Esophagus (tissue), 2 donors: ENCODE data around the gene PAPPA2. TPM values are rescaled to one million over a fixed set of nuclear protein-coding genes. Genes with fewer than 3 reads are reported as not detected.

Experiments used
- H3K27ac ChIP-seq, 2 donors: one replicate each; pipeline ENCODE4 v1.5.1; 2013; ENCODE audit warnings: low read depth in 2 of 2, mild to moderate bottlenecking in 2 of 2, inconsistent platforms in 1 of 2, low read length in 1 of 2, moderate library complexity in 1 of 2
- H3K27me3 ChIP-seq, 2 donors: one replicate each; pipeline ENCODE4 v1.6.1; 2013; ENCODE audit warnings: low read length in 2 of 2, control low read depth in 1 of 2, mild to moderate bottlenecking in 1 of 2; ENCODE audit not compliant: insufficient read depth in 2 of 2, control insufficient read depth in 1 of 2
- H3K36me3 ChIP-seq, 2 donors: one replicate each; pipeline ENCODE4 v1.6.1; 2013; ENCODE audit warnings: low read length in 1 of 2; ENCODE audit not compliant: control insufficient read depth in 2 of 2, insufficient read depth in 2 of 2
- H3K4me1 ChIP-seq, 2 donors: one replicate each; pipeline ENCODE4 v1.6.1; 2013; ENCODE audit warnings: low read length in 1 of 2; ENCODE audit not compliant: control insufficient read depth in 2 of 2, insufficient read depth in 2 of 2
- H3K4me3 ChIP-seq, 2 donors: one replicate each; pipeline ENCODE4 v1.5.1; 2013; ENCODE audit warnings: low read length in 2 of 2, mild to moderate bottlenecking in 2 of 2, low read depth in 1 of 2, moderate library complexity in 1 of 2
- H3K9me3 ChIP-seq, 2 donors: one replicate each; pipeline ENCODE4 v1.6.1; 2013; ENCODE audit warnings: mild to moderate bottlenecking in 2 of 2, low read depth in 1 of 2, low read length in 1 of 2, moderate library complexity in 1 of 2; ENCODE audit not compliant: control insufficient read depth in 2 of 2, insufficient read depth in 1 of 2
- WGBS, 2 donors: extraction: QIAGEN DNeasy Blood & Tissue Kit; methylation state at CpG; one replicate each; pipeline ENCODE4 v1.1.7; 2013; 5-methylcytosine and 5-hydroxymethylcytosine counted together
- polyA plus RNA-seq, 2 donors: library from polyadenylated mRNA; stranded (reverse); fragments of 200-250 nt; gene quantifications; one replicate each; pipeline ENCODE4 v1.2.3, GENCODE V29; 2013
- donor health status: healthy with polysubstance abuse.
- donor health status: Bipolar disorder and iron deficiency.

PAPPA2 gene
- polyA plus RNA-seq, 2 donors: under 0.01 TPM; not detected in 1

DNA sequence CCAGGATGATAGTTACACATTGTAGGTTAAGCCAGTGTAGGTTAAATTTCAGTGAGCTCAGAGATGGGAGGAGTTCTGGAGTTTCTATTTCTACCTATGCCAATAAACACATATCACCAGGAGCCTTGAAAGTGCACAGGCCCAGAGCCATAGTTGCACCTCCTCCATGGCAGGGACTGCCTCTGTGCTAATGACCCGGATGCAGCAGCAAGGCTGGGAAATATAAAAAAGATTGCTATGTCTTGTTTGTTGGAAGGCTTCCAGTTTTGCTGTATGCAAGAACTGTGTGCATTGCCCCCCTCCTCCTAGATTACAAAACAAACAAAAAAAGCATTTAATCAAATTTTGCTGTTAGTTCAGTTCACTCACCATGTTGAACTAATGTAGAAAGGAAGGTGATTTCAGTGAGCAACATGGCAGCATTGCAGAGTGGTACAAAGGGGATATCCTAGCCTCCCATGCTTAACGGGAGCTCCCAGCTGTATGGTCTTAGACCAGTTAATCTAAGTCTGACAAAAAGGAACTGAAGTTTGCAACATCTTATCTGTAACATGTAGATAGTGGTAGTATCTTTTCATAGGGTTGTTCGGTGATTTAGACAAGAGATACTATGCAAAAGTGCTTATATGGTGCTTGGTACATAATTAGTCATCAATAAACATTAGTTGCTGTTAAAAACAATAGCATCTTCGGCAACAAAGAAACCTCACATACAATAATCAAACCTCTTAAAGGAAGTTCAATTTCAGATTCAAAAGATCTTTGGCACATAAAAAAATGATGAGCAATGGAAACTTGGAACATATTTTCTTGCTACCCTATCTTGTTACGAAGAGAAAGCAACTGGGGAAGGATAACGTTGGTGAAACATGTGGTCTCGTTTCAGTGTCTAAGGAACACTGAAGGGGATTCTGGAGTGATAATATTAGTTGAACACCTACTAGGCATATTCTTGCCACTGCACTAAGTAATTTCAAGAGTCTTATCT is 392.1 kb downstream of the PAPPA2 start:
- Histone ChIP-seq H3K9me3 (no peaks in the 10 kb centered on the region), H3K27me3 (no peaks in the 10 kb centered on the region), H3K36me3 (no peaks in the 10 kb centered on the region), H3K27ac (no peak overlapping the region), H3K4me1 (no peaks in the 10 kb centered on the region), H3K4me3 (no peak overlapping the region)
- 72 to 79% methylated on average over 7 of the region's 7 CpGs for WGBS, 2 donors

DNA sequence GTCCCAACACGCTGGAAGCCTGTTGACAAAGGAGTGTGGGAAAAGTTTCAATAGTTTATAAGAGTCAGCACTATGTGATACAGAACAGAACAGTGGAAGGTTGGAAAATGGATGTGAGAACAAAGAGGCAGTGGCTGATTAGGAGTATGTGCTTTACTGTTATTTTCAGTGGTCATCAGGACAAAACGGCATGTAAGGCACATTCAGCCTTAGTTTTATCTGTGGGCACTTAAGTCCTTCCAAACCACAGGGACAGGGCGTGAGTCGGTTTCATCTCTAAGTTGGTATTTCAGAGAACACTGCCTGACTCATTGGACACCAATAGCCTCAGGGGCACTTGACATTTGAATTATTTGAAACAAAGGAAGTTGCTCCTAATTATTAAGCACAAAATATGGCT is 394.7 kb downstream of the PAPPA2 start:
- Histone ChIP-seq H3K4me1 (no peaks in the 10 kb centered on the region), H3K27ac (no peak overlapping the region), H3K27me3 (no peaks in the 10 kb centered on the region), H3K9me3 (no peaks in the 10 kb centered on the region), H3K36me3 (no peaks in the 10 kb centered on the region), H3K4me3 (no peak overlapping the region)
- 46 to 64% methylated on average over 4 of the region's 4 CpGs for WGBS, 2 donors

DNA sequence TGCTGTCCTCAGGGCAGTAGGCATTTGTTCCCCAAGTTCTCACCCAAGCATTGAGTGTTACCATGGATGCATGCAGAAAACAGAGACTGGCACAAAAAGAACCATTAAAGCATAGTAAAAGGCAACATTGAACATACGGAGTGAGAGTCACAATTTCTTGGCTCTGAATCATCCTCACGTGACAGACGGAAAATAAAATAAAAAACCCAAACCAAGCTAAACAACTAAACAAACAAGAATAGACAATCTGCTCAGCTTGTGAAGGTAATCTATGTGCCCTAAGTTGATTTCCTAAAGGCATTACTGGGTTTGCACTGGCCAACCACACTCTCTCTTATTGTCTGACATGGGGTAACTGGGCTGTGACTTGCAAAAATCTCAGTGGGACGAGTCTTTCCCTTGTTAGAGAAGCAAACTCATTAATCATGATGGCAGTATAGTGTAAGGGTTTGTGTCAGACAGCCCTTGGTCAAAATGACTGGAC is 395.5 kb downstream of the PAPPA2 start:
- Histone ChIP-seq H3K4me1 (no peaks in the 10 kb centered on the region), H3K36me3 (no peaks in the 10 kb centered on the region), H3K4me3 (no peak overlapping the region), H3K27me3 (no peaks in the 10 kb centered on the region), H3K9me3 (no peaks in the 10 kb centered on the region), H3K27ac (no peak overlapping the region)
- WGBS, 2 donors: 33 to 45% methylated on average over 4 of the region's 4 CpGs

DNA sequence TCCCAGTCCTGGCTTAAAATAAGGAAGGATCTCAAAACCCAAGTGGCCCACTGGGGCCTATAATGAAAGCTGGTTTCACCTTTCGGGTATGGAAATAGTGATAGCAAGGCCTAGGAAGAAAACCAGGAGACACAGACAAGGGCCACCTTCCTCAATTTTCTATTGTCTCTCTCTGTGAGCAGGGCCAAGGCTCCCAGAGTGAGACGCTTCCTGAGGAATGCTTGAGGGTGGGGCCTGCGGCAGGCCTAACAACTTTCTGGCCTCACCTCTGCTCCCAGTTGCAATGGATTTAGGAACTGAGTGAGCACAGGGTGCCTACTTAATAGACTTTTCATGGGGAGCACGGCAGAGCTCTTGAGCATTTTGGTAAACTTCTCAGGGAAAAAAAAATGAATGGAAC is 400.6 kb downstream of the PAPPA2 start:
- H3K4me3 ChIP-seq: no peak overlapping the region
- no peak overlapping the region for H3K27ac ChIP-seq
- H3K27me3 ChIP-seq: no peaks in the 10 kb centered on the region
- WGBS, 2 donors: 73 to 76% methylated on average over 4 of the region's 4 CpGs
- H3K36me3 ChIP-seq: no peaks in the 10 kb centered on the region
- H3K9me3 ChIP-seq: no peaks in the 10 kb centered on the region
- no peaks in the 10 kb centered on the region for H3K4me1 ChIP-seq

DNA sequence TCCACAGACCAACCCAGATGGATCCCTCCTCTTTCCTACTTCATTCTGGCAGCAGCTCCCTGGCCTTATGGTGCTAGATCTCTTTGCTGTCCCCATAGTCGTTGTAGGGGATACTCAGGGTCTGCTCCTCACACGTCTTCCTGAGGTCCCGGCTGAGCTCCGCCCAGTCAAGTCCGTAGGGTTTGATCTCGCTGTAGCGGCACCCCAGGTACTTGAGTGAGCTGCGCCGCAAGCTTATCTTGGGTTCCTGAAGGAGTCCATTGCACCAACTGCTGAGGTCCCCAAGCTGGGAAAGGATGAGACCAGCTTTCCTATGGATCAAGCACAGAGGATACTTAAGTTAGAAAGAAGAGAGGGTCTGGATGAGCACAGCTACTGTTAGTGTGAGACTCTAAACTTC is 401.2 kb downstream of the PAPPA2 start:
- H3K27ac ChIP-seq: no peak overlapping the region
- H3K36me3 ChIP-seq: no peaks in the 10 kb centered on the region
- no peaks in the 10 kb centered on the region for H3K27me3 ChIP-seq
- no peaks in the 10 kb centered on the region for H3K9me3 ChIP-seq
- H3K4me1 ChIP-seq: no peaks in the 10 kb centered on the region
- no peak overlapping the region for H3K4me3 ChIP-seq
- WGBS, 2 donors: 86 to 93% methylated on average over 9 of the region's 9 CpGs

DNA sequence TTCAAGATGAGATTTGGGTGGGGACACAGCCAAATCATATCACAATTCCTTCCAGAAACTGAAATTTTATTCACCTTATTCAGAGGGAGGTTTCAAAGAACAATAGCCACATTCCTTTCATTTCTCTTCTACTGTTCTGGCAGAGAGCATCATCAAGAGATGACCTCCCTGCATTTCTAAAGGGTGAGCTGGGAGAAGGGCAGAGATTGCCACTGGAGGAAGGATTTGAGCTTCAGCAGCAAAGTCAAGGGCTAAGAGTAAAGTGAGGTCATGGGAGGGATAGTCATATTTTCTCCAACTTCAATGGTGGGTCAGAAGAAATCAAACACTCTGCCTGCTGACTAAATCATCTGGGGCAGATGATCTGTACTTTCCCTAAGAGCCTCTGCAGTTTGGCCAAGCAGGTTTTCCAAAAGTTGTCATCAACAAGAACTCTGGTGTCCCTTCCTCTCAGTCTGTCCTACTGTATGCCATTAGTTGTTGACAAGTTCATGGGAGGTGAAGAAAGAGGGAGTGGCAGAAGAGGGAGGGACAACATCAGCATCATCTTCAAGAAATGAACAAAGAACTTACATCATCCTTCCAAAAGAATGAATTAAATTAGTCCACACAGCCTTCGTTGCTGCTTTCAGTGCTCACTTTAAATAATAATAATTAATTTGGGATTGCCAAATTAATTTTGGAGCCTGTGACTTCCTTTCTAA is 403.2 kb downstream of the PAPPA2 start:
- Histone ChIP-seq H3K4me1 (peaks cover 0 to 2% of the 10 kb centered on the region in 2 donors), H3K27ac (no peak overlapping the region), H3K36me3 (no peaks in the 10 kb centered on the region), H3K27me3 (no peaks in the 10 kb centered on the region), H3K4me3 (no peak overlapping the region), H3K9me3 (peaks cover 0 to 3% of the 10 kb centered on the region in 2 donors)
- WGBS, 2 donors: 77 to 81% methylated on average over 1 of the region's 1 CpG

DNA sequence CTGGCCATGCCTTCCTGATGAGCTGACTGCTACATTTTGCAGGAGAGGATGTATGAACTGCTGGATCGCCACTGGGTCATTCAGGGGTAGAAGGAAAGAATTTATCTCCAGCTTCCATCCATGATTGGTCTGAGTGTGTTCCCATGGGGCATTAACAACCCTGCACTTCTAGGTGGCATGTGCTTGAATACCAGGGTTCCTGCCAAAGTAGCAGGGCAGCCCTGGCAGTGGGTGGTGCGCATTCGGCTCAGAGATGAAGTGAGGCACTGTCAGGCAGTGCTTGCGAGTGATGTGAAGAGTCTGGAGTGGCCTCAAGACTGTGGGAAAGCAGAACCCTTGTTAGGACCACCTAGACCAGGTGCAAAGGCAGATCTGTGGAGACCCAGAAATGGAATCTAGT is 406.6 kb downstream of the PAPPA2 start:
- WGBS, 2 donors: 89 to 92% methylated on average over 4 of the region's 4 CpGs
- H3K4me3 ChIP-seq: no peak overlapping the region
- H3K27ac ChIP-seq: no peak overlapping the region
- no peaks in the 10 kb centered on the region for H3K27me3 ChIP-seq
- peaks cover 0 to 3% of the 10 kb centered on the region in 2 donors for H3K9me3 ChIP-seq
- H3K36me3 ChIP-seq: no peaks in the 10 kb centered on the region
- peaks cover 0 to 2% of the 10 kb centered on the region in 2 donors for H3K4me1 ChIP-seq

DNA sequence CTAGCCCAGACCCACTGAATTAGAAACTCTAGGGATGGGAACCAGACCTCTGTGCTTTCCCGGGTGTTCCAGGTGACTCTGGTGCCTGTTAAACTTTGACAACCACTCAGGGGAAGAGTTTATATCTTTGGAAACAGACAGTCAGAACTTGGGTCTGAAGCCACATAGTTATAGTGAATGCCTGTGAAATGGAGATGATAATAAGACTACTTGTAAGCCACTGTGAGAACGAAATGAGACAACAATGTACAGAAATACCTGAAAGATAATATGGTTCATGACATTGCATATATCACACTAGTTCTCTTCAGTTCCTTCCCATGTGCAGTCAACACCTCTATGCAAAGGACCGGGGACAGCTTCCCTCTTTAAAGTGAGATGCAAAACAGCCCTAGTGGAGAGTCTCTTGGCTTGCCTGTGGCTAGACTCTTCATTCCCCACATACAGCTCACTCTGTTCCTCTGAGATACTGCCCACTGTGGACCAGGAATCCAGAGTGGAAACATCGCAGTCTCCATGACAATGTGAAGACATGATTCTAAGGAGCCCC is 414.1 kb downstream of the PAPPA2 start:
- no peak overlapping the region for H3K4me3 ChIP-seq
- no peaks in the 10 kb centered on the region for H3K9me3 ChIP-seq
- H3K36me3 ChIP-seq: no peaks in the 10 kb centered on the region
- H3K27me3 ChIP-seq: no peaks in the 10 kb centered on the region
- H3K4me1 ChIP-seq: no peaks in the 10 kb centered on the region
- H3K27ac ChIP-seq: no peak overlapping the region
- 83 to 86% methylated on average over 4 of the region's 4 CpGs for WGBS, 2 donors

DNA sequence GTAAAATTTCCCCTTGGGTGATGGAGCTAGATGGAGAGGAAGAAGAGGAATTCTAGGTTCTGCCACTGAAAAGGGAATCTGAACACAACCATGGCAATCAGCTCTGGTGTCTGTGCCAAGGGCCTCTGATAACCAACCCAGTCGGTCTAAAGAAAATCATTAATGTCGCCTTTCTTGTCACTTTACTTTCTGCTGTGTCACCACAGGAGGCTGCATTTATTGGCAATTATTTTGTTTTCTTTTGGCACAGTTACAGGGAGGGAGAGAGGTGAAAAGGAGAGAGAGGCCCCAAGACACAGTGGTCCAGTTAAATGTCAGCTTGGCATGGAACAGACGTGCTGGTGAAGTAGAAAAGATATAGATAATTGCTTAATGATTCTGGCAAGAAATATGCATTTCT is 414.6 kb downstream of the PAPPA2 start:
- H3K36me3 ChIP-seq: no peaks in the 10 kb centered on the region
- H3K4me1 ChIP-seq: no peaks in the 10 kb centered on the region
- no peaks in the 10 kb centered on the region for H3K9me3 ChIP-seq
- no peak overlapping the region for H3K27ac ChIP-seq
- H3K27me3 ChIP-seq: no peaks in the 10 kb centered on the region
- H3K4me3 ChIP-seq: no peak overlapping the region
- 68 to 78% methylated on average over 3 of the region's 3 CpGs for WGBS, 2 donors
